ENCODE data around the gene MSANTD3. TPM values are rescaled to one million over a fixed set of nuclear protein-coding genes. Genes with fewer than 3 reads are reported as not detected.

MSANTD3 gene
- total and polyA plus RNA-seq, 8 donors, result 19.9 to 31.7 (median 22.2) TPM

DNA sequence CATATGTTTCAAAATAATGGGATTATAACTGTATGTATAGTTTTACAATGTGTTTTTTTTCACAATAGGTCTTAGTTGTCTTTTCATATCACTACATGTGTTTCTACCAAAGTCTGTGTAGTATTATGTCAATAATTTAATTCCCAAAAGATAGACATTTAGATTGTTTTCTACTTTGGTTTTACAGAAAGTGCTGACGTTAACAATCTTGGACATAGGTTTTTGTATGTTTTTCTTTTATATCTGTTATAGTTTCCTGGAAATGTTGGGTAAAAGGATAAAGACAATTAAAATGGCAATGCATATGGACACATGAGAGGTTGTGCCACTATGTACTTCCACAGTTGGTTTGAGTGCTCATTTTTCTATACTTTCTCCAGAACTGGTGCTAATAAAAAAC is 61.2 kb downstream of the MSANTD3 start:
- intact Hi-C loops (cut with DNase I), result no loop called here
- TF ChIP-seq CTCF (IDR thresholded peaks at IDR 0.05), result no peak
- no peaks in the 10 kb centered on the region for H3K27me3 ChIP-seq
- no peak for ATAC-seq
- no peaks in the 10 kb centered on the region for H3K9me3 ChIP-seq
- no peak overlapping the region for H3K27ac ChIP-seq
- no peaks in the 10 kb centered on the region for H3K4me1 ChIP-seq
- no peak overlapping the region for H3K4me3 ChIP-seq
- DNase-seq, result no peak
- H3K36me3 ChIP-seq, result no peaks in the 10 kb centered on the region

DNA sequence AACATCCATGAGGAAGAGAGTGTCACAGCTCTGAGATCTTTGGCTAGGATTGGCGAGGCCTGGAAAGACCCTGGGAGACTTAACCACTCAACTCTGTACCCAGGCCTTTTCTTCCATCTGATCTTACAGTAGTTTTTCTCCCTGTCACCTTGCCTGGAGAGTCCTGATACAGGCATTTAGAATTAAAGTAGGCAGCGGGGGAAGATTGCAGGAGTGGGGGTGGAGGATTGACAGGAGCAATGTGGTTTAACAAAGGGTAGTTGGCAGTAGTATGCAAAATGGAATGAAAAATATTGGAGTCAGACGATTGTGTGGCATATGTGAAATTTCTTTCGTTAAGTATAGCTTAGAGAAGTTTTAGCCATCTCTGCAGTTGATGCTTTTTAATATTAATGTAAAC is 62.9 kb downstream of the MSANTD3 start:
- Histone ChIP-seq H3K27ac (no peak overlapping the region), H3K4me3 (no peak overlapping the region), H3K36me3 (no peaks in the 10 kb centered on the region), H3K27me3 (no peaks in the 10 kb centered on the region), H3K9me3 (no peaks in the 10 kb centered on the region), H3K4me1 (no peaks in the 10 kb centered on the region)
- intact Hi-C loops (cut with DNase I), result no loop called here
- TF ChIP-seq CTCF (IDR thresholded peaks at IDR 0.05), result no peak
- ATAC-seq, result no peak
- DNase-seq, result no peak

DNA sequence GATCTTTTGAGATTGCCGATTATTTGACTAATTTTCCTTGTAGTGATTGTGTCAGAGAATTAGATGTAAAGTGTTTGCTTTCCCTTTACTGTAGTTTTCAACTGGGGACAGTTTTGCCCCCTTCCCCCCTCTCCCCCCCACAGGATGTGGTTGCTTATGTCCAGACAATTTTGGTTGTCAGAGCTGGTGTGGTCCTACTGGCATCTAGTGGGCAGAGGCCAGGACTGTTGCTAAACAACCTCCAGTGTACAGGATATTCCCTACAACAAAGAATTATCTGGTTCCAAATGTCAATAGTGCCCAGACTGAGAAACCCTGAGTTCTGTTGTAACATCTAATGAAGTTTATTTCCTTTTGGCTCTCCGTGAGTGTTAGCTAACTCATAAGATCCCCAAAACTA is 66.0 kb downstream of the MSANTD3 start:
- Histone ChIP-seq H3K27ac (no peak overlapping the region), H3K36me3 (no peaks in the 10 kb centered on the region), H3K4me3 (no peak overlapping the region), H3K9me3 (no peaks in the 10 kb centered on the region), H3K4me1 (no peaks in the 10 kb centered on the region), H3K27me3 (no peaks in the 10 kb centered on the region)
- no peak for DNase-seq
- intact Hi-C loops (cut with DNase I), result no loop called here
- no peak for TF ChIP-seq CTCF (IDR thresholded peaks at IDR 0.05)
- ATAC-seq, result no peak

DNA sequence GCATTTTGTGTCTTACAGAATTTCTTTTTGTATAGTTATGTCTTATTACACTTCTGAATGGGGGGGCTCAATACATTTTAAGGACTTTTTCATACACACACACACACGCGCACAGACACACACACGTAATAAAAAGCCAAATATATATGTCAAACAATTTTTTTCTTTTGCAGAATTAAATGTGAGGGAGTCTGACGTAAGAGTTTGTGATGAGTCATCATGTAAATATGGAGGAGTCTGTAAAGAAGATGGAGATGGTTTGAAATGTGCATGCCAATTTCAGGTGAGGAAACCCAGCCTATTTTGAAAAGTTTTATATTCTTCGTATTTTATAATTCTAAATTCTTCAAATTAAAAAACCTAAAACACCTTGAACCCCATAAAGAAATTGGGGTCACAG is 71.6 kb downstream of the MSANTD3 start:
- Histone ChIP-seq H3K4me3 (no peak overlapping the region), H3K36me3 (no peaks in the 10 kb centered on the region), H3K4me1 (no peaks in the 10 kb centered on the region), H3K27me3 (no peaks in the 10 kb centered on the region), H3K9me3 (no peaks in the 10 kb centered on the region), H3K27ac (no peak overlapping the region)
- no peak for TF ChIP-seq CTCF (IDR thresholded peaks at IDR 0.05)
- intact Hi-C loops (cut with DNase I), result no loop called here
- no peak for DNase-seq
- no peak for ATAC-seq

DNA sequence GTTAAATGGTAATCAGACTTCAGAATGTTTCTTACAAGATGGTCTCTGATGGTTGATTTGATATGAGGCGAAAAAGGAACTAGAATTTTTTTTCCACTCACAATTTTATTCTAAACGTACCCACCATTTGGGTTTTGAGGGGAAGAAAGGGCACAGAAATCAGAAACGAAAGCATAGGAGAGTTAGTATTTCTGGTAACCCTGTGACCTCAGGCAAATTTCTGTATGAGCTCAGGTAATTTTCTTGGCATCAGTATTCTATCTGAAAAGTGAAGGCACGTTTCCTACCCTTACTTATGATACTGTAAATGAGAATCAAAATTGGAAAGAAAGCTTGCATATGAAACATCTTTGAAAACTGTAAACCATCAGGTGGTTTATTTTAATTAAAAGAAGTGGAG is 72.5 kb downstream of the MSANTD3 start:
- no peaks in the 10 kb centered on the region for H3K27me3 ChIP-seq
- TF ChIP-seq CTCF (IDR thresholded peaks at IDR 0.05), result no peak
- no peak for ATAC-seq
- no peaks in the 10 kb centered on the region for H3K4me1 ChIP-seq
- intact Hi-C loops (cut with DNase I), result no loop called here
- H3K36me3 ChIP-seq, result no peaks in the 10 kb centered on the region
- DNase-seq, result no peak
- no peak overlapping the region for H3K4me3 ChIP-seq
- no peak overlapping the region for H3K27ac ChIP-seq
- H3K9me3 ChIP-seq, result no peaks in the 10 kb centered on the region

Data from left lung (tissue), 10 donors.